Right ventricle myocardium superior (tissue), 1 donor: ENCODE data around the gene RNMT. TPM values are rescaled to one million over a fixed set of nuclear protein-coding genes. Genes with fewer than 3 reads are reported as not detected.

Experiments used
- ATAC-seq: fragments of 200-7000 bp; cut with Tn5 transposase; one replicate; pipeline ENCODE4 v1.9.1; 2020; ENCODE audit warnings: mild to moderate bottlenecking; ENCODE audit not compliant: poor library complexity
- DNase-seq: peaks from one replicate; pipeline ENCODE4 v3.0.0-alpha.2; 2020
- intact Hi-C: fragments of 100-400 bp; cut with DNase I; formaldehyde crosslinking; loops from one replicate; pipeline ENCODE4 v1.11.2; 2022
- total RNA-seq: library from RNA; stranded (reverse); fragmentation: NEBNext Ultra II Directional; extraction: Animal tissue kit (Norgen Biotek cat#: 25700); gene quantifications from one replicate; pipeline ENCODE4 v1.2.1, GENCODE V29; 2021
- donor health status: DM: no; HTN: yes; CAD: no; lungs with severe emphysema.

RNMT gene
- total RNA-seq, 1 donor from 2014 or later: 21.4 TPM

- intact Hi-C loops: no loop called here
- DNase-seq (no peak), ATAC-seq (no peak)
Measured at GRCh38 chr18:13804305-13804704, 77.8 kb downstream of the RNMT start.

- intact Hi-C loops: no loop called here
- ATAC-seq (no peak), DNase-seq (no peak)
Measured at GRCh38 chr18:13808294-13809042, 82.0 kb downstream of the RNMT start.

GRCh38 chr18:13809043-13809430, 82.6 kb downstream of the RNMT start:
- intact Hi-C loops: no loop called here
- ATAC-seq (no peak), DNase-seq (no peak)

GRCh38 chr18:13809531-13810255, 83.2 kb downstream of the RNMT start:
- DNase-seq (no peak), ATAC-seq (no peak)
- intact Hi-C loops: no loop called here

- no peak for ATAC-seq
- intact Hi-C loops: no loop called here
- DNase-seq: no peak
Measured at GRCh38 chr18:13810950-13811485, 84.5 kb downstream of the RNMT start.

GRCh38 chr18:13811993-13812392, 85.5 kb downstream of the RNMT start:
- ATAC-seq: no peak
- no peak for DNase-seq
- intact Hi-C loops: no loop called here

GRCh38 chr18:13813271-13813849, 86.9 kb downstream of the RNMT start:
- intact Hi-C loops: no loop called here
- ATAC-seq (peak; percentile 89), DNase-seq (peak; percentile 61)

Other genes with a start within 250 kb of the RNMT start
- gene FAM210A, start 115 bp upstream of the RNMT start, total RNA-seq: 62.1 TPM
- not detected for gene MC5R, start 97.5 kb downstream of the RNMT start, total RNA-seq
- gene MC2R, start 188.9 kb downstream of the RNMT start, total RNA-seq: not detected